ENCODE results near the gene MYDGF.

MYDGF gene

GRCh38 chr19:4618019-4618418, 52.1 kb downstream of the MYDGF start:
- TF ChIP-seq, protein P1, sequence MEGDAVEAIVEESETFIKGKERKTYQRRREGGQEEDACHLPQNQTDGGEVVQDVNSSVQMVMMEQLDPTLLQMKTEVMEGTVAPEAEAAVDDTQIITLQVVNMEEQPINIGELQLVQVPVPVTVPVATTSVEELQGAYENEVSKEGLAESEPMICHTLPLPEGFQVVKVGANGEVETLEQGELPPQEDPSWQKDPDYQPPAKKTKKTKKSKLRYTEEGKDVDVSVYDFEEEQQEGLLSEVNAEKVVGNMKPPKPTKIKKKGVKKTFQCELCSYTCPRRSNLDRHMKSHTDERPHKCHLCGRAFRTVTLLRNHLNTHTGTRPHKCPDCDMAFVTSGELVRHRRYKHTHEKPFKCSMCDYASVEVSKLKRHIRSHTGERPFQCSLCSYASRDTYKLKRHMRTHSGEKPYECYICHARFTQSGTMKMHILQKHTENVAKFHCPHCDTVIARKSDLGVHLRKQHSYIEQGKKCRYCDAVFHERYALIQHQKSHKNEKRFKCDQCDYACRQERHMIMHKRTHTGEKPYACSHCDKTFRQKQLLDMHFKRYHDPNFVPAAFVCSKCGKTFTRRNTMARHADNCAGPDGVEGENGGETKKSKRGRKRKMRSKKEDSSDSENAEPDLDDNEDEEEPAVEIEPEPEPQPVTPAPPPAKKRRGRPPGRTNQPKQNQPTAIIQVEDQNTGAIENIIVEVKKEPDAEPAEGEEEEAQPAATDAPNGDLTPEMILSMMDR (IDR thresholded peaks at IDR 0.05; ENCODE audit: extremely low read depth, insufficient read depth, missing control alignments), result no peak

DNA sequence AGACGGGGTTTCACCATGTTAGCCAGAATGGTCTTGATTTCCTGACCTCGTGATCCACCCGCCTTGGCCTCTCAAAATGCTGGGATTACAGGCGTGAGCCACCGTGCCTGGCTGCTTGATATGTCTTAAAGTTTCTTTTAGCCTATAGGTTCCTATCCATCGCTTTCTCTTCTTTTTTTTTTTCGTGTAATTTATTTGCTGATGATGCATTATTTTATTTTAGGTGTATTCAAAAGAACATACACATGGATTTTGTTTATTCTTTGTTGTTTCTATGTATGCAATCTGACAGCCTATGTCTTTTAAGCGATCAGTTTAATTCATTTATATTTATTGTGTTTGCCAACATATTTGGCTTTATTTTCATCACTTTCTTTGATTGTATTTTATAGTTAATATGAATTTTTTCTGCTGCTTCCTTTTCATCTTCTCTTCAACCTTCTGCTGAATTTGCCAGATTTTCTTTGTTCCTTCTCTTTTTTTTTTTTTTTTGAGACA, 56.8 kb downstream of the MYDGF start:
- TF ChIP-seq, protein P1 (IDR thresholded peaks at IDR 0.05; ENCODE audit: extremely low read depth, insufficient read depth, missing control alignments), result no peak
- no peak for DNase-seq (ENCODE audit: low spot score)
- in situ Hi-C loops (cut with MboI; ENCODE audit: low pct_unique_long_range_greater_than_20kb, low sequenced_read_pairs, unreplicated experiment), result no loop called here

More at GRCh38 chr19:4618019-4618418, 52.1 kb downstream of the MYDGF start:
- in situ Hi-C loops (cut with MboI; ENCODE audit: low pct_unique_long_range_greater_than_20kb, low sequenced_read_pairs, unreplicated experiment), result no loop called here
- DNase-seq (ENCODE audit: low spot score), result no peak

DNA sequence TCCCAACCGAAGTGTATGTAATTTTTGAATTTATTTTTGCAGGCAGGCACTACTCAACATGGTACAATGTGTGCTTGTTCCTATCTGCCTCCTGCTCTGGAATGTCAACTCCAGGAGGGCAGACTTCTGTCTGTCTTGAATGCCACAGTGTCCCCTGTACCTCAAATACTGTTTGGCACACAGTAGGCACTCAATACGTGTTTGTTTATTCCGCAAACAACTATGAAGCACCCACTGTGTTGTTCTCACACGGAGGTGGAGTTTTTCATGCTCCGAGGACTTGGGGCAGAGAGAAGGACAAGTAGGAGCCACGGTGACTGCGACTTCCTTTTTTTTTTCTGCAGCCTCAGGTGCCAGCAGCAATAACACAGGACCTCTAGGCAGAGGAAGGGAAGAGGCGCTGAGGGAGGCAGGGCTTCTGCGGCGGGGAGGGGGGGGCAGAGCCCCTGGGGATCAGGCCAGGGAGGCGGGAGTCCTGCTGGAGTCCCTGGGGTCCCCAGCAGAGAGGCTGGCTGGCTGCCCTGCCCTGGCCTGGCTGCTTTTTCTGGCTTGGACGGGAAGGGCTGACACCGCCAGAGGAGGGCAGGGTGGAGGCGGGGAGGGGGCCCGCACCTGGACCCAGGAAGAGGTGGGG, 60.1 kb downstream of the MYDGF start:
- TF ChIP-seq, protein P1 (IDR thresholded peaks at IDR 0.05; ENCODE audit: extremely low read depth, insufficient read depth, missing control alignments), result no peak
- in situ Hi-C loops (cut with MboI; ENCODE audit: low pct_unique_long_range_greater_than_20kb, low sequenced_read_pairs, unreplicated experiment), result no loop called here
- no peak for DNase-seq (ENCODE audit: low spot score)
